T-helper 22 cell (primary cell): Measurements from ENCODE around the gene FCF1.

ENCODE experiments used
- DNase-seq: peaks from one replicate; pipeline ENCODE4 v3.0.0-alpha.2; 2020; ENCODE audit warnings: low read depth

Gene FCF1

GRCh38 chr14:74712499-74713394, at the start of gene FCF1, which contains the start of gene AREL1:
TSS of gene FCF1 (plus strand) at chr14:74713144. CDS start at chr14:74713198, 54 bp downstream.
TSS of gene AREL1 (minus strand) at chr14:74713080. CDS start at chr14:74685615, 27,465 bp downstream.
- DNase-seq = peak; percentile 71

- DNase-seq = no peak
Observed at GRCh38 chr14:74663884-74664283, 49.1 kb upstream of the FCF1 start.

GRCh38 chr14:74664717-74665116, 48.2 kb upstream of the FCF1 start:
- no peak for DNase-seq

- DNase-seq = no peak
Observed at GRCh38 chr14:74667758-74668157, 45.2 kb upstream of the FCF1 start.

- no peak for DNase-seq
Observed at GRCh38 chr14:74669256-74669655, 43.7 kb upstream of the FCF1 start.

GRCh38 chr14:74669846-74670245, 43.1 kb upstream of the FCF1 start:
- no peak for DNase-seq

GRCh38 chr14:74670726-74671411, 42.1 kb upstream of the FCF1 start:
- DNase-seq = no peak

GRCh38 chr14:74671789-74672188, 41.2 kb upstream of the FCF1 start:
- DNase-seq = no peak

- DNase-seq = no peak
Observed at GRCh38 chr14:74673768-74674167, 39.2 kb upstream of the FCF1 start.

GRCh38 chr14:74675219-74675618, 37.7 kb upstream of the FCF1 start:
- no peak for DNase-seq

GRCh38 chr14:74682169-74682952, 30.6 kb upstream of the FCF1 start:
- no peak for DNase-seq

- DNase-seq = no peak
Observed at GRCh38 chr14:74683406-74683805, 29.5 kb upstream of the FCF1 start.

- no peak for DNase-seq
Observed at GRCh38 chr14:74684434-74684833, 28.5 kb upstream of the FCF1 start.

- DNase-seq = no peak
Observed at GRCh38 chr14:74685056-74685455, 27.9 kb upstream of the FCF1 start.

- no peak for DNase-seq
Observed at GRCh38 chr14:74685921-74686678, 26.8 kb upstream of the FCF1 start.

- no peak for DNase-seq
Observed at GRCh38 chr14:74691456-74691855, 21.5 kb upstream of the FCF1 start.

GRCh38 chr14:74693191-74693590, 19.8 kb upstream of the FCF1 start:
- no peak for DNase-seq

- DNase-seq = no peak
Observed at GRCh38 chr14:74695406-74695805, 17.5 kb upstream of the FCF1 start.

GRCh38 chr14:74697011-74697410, 15.9 kb upstream of the FCF1 start:
- DNase-seq = no peak

GRCh38 chr14:74697543-74697942, 15.4 kb upstream of the FCF1 start:
- no peak for DNase-seq

GRCh38 chr14:74697976-74698375, 15.0 kb upstream of the FCF1 start:
- DNase-seq = no peak

- DNase-seq = no peak
Observed at GRCh38 chr14:74698465-74698864, 14.5 kb upstream of the FCF1 start.
